IMR-90 (cell line): ENCODE data around the gene DCAF15. TPM values are rescaled to one million over a fixed set of nuclear protein-coding genes. Genes with fewer than 3 reads are reported as not detected.

Experiments
- ATAC-seq: fragments of 200-7000 bp; cut with Tn5 transposase; 2 replicates; pipeline ENCODE4 v1.9.1; 2020; ENCODE audit warnings: low read depth, mild to moderate bottlenecking, moderate library complexity
- BruUV-seq: library from RNA; stranded (reverse); fragments of 400-500 nt; replicated peaks from 2 replicates; lab custom pipeline; 2021; lab: Mats Ljungman, UMichigan
- CTCF ChIA-PET: fragments of 300-600 bp; formaldehyde crosslinking; extraction: SDS; loops from one replicate; lab custom pipeline; 2021; ENCODE audit warnings: antibody characterized with exemption; lab: Yijun Ruan, JAX
- POLR2A ChIA-PET: fragments of 300-600 bp; sonication (Branson Sonifier 250); formaldehyde crosslinking; loops from one replicate; lab custom pipeline; 2022; ENCODE audit warnings: antibody characterized with exemption; ENCODE audit not compliant: unreplicated experiment; lab: Charles Lee
- DNase-seq: peaks from one replicate; pipeline ENCODE4 v3.0.0; 2013
- H2AFZ ChIP-seq: replicated peaks from 2 replicates; pipeline ENCODE3; 2013; ENCODE audit warnings: low read length, mild to moderate bottlenecking; ENCODE audit not compliant: poor library complexity
- H2AK5ac ChIP-seq: 2 replicates; pipeline ENCODE4 v1.6.1; 2013; ENCODE audit warnings: low read depth, low read length, inconsistent platforms
- H2AK9ac ChIP-seq: replicated peaks from 2 replicates; pipeline ENCODE3; 2013; ENCODE audit warnings: mild to moderate bottlenecking, low read depth, low read length, moderate library complexity; ENCODE audit not compliant: poor library complexity
- H2BK120ac ChIP-seq: 2 replicates; pipeline ENCODE4 v1.6.1; 2013; ENCODE audit warnings: low read depth, low read length, inconsistent platforms
- H2BK15ac ChIP-seq: 3 replicates; pipeline ENCODE4 v1.6.1; 2013; ENCODE audit warnings: low read depth, low read length, inconsistent platforms
- H2BK20ac ChIP-seq: 2 replicates; pipeline ENCODE4 v1.6.1; 2013; ENCODE audit warnings: low read depth, mild to moderate bottlenecking, inconsistent platforms, low read length, moderate library complexity
- H2BK5ac ChIP-seq: 2 replicates; pipeline ENCODE4 v1.6.1; 2013; ENCODE audit warnings: mild to moderate bottlenecking, low read depth, low read length, inconsistent platforms; ENCODE audit not compliant: poor library complexity, severe bottlenecking
- H3K14ac ChIP-seq: replicated peaks from 2 replicates; pipeline ENCODE4 v1.6.1; 2013; ENCODE audit warnings: low read depth, low read length, inconsistent platforms
- H3K18ac ChIP-seq: 2 replicates; pipeline ENCODE4 v1.6.1; 2013; ENCODE audit warnings: low read depth, low read length, control low read depth
- H3K23ac ChIP-seq: 2 replicates; pipeline ENCODE4 v1.6.1; 2013; ENCODE audit warnings: low read depth, low read length, inconsistent platforms
- H3K27ac ChIP-seq: 2 replicates; pipeline ENCODE4 v1.5.1; 2013; ENCODE audit warnings: mild to moderate bottlenecking, control low read depth, low read length; ENCODE audit not compliant: insufficient read depth
- H3K27me3 ChIP-seq: 2 replicates; pipeline ENCODE4 v1.6.1; 2013; ENCODE audit warnings: low read length; ENCODE audit not compliant: control insufficient read depth, insufficient read depth
- H3K36me3 ChIP-seq: 2 replicates; pipeline ENCODE4 v1.6.1; 2013; ENCODE audit warnings: low read length, mixed read lengths; ENCODE audit not compliant: control insufficient read depth, insufficient read depth
- H3K4ac ChIP-seq: 2 replicates; pipeline ENCODE4 v1.6.1; 2013; ENCODE audit warnings: low read depth, low read length, inconsistent platforms
- H3K4me1 ChIP-seq: 2 replicates; pipeline ENCODE4 v1.6.1; 2013; ENCODE audit warnings: low read length, mixed read lengths; ENCODE audit not compliant: control insufficient read depth, insufficient read depth
- H3K4me2 ChIP-seq: 2 replicates; pipeline ENCODE4 v1.6.1; 2013; ENCODE audit warnings: low read depth, mild to moderate bottlenecking, control low read depth, low read length, moderate library complexity
- H3K4me3 ChIP-seq: 2 replicates; pipeline ENCODE4 v1.5.1; 2013; ENCODE audit warnings: low read depth, mild to moderate bottlenecking, control low read depth, low read length, moderate library complexity; ENCODE audit not compliant: insufficient read depth
- H3K56ac ChIP-seq: 2 replicates; pipeline ENCODE4 v1.6.1; 2013; ENCODE audit warnings: low read length, inconsistent platforms; ENCODE audit not compliant: insufficient read depth; ENCODE audit errors: extremely low read depth
- H3K79me1 ChIP-seq, 2 experiments: 2 replicates each; pipeline ENCODE4 v1.6.1; 2013; ENCODE audit warnings: low read length in 2 of 2, inconsistent platforms in 1 of 2, low read depth in 1 of 2
- H3K9ac ChIP-seq: 2 replicates; pipeline ENCODE4 v1.6.1; 2013; ENCODE audit warnings: low read depth, low read length, control low read depth
- H3K9me1 ChIP-seq: 2 replicates; pipeline ENCODE4 v1.6.1; 2013; ENCODE audit warnings: low read length, inconsistent platforms; ENCODE audit not compliant: insufficient read depth
- H3K9me3 ChIP-seq: 2 replicates; pipeline ENCODE4 v1.6.1; 2013; ENCODE audit warnings: low read length; ENCODE audit not compliant: control insufficient read depth, insufficient read depth
- H4K20me1 ChIP-seq: 2 replicates; pipeline ENCODE4 v1.6.1; 2013; ENCODE audit warnings: low read length, inconsistent platforms; ENCODE audit not compliant: insufficient read depth
- H4K5ac ChIP-seq: 2 replicates; pipeline ENCODE4 v1.6.1; 2013; ENCODE audit warnings: mild to moderate bottlenecking, low read depth, low read length, control low read depth
- H4K8ac ChIP-seq, 2 experiments: 2 replicates each; pipeline ENCODE4 v1.6.1; 2013; ENCODE audit warnings: low read depth in 2 of 2, low read length in 2 of 2, control low read depth in 1 of 2, inconsistent platforms in 1 of 2
- H4K91ac ChIP-seq: 2 replicates; pipeline ENCODE4 v1.6.1; 2013; ENCODE audit warnings: low read depth, low read length, inconsistent platforms; ENCODE audit not compliant: insufficient read depth
- CHD1 ChIP-seq: IDR thresholded peaks from 2 replicates; pipeline ENCODE4 v1.6.1; 2012; ENCODE audit warnings: low read depth, low read length, improper control_type of control experiment
- FOS ChIP-seq: fragments of 150-350 bp; IDR thresholded peaks from 2 replicates; pipeline ENCODE4 v1.6.1; 2016; ENCODE audit warnings: low read depth, low read length
- MAFK ChIP-seq: IDR thresholded peaks from 2 replicates; pipeline ENCODE4 v1.6.1; 2012; ENCODE audit warnings: low read depth, low read length, improper control_type of control experiment
- MAZ ChIP-seq: IDR thresholded peaks from 2 replicates; pipeline ENCODE4 v1.6.1; 2012; ENCODE audit warnings: low read depth, mild to moderate bottlenecking, low read length, improper control_type of control experiment, moderate library complexity, borderline replicate concordance
- MXI1 ChIP-seq: IDR thresholded peaks from 2 replicates; pipeline ENCODE4 v1.6.1; 2012; ENCODE audit warnings: low read depth, mild to moderate bottlenecking, low read length, moderate library complexity, borderline replicate concordance
- NFE2L2 ChIP-seq: fragments of 150-350 bp; IDR thresholded peaks from 2 replicates; pipeline ENCODE4 v1.6.1; 2016; ENCODE audit warnings: low read depth, mild to moderate bottlenecking, low read length
- POLR2A ChIP-seq: IDR thresholded peaks from 2 replicates; pipeline ENCODE4 v1.6.1; 2012; ENCODE audit warnings: mild to moderate bottlenecking, low read depth, low read length
- RAD21 ChIP-seq: IDR thresholded peaks from 2 replicates; pipeline ENCODE4 v1.6.1; 2012; ENCODE audit warnings: low read length, improper control_type of control experiment
- RCOR1 ChIP-seq: IDR thresholded peaks from 2 replicates; pipeline ENCODE4 v1.6.1; 2012; ENCODE audit warnings: mild to moderate bottlenecking, low read length, improper control_type of control experiment; ENCODE audit not compliant: insufficient replicate concordance
- RFX5 ChIP-seq: IDR thresholded peaks from 2 replicates; pipeline ENCODE4 v1.8.0; 2012; ENCODE audit warnings: low read depth, mild to moderate bottlenecking, low read length, moderate library complexity
- SMC3 ChIP-seq: fragments of 150-350 bp; IDR thresholded peaks from 2 replicates; pipeline ENCODE4 v1.6.1; 2016; ENCODE audit warnings: low read depth, mild to moderate bottlenecking, antibody characterized with exemption, low read length, moderate library complexity
- USF2 ChIP-seq: fragments of 150-350 bp; IDR thresholded peaks from 2 replicates; pipeline ENCODE4 v1.6.1; 2017; ENCODE audit warnings: mild to moderate bottlenecking, antibody characterized with exemption, low read length, low read depth
- WGBS, 2 experiments: methylation state at CpG; one replicate each; pipeline versions ENCODE4 v1.1.5 to v1.1.7; 2013; ENCODE audit warnings: missing lambda C conversion rate in 2 of 2; ENCODE audit not compliant: insufficient read length in 1 of 2; ENCODE audit errors: extremely low coverage in 2 of 2; 5-methylcytosine and 5-hydroxymethylcytosine counted together
- dilution Hi-C: fragments of 300-500 bp; cut with HindIII; formaldehyde crosslinking; loops from one replicate; pipeline ENCODE4 v1.14.3; 2018; ENCODE audit warnings: low sequenced_read_pairs; ENCODE audit not compliant: unreplicated experiment
- in situ Hi-C: fragments of 300-500 bp; cut with MboI; formaldehyde crosslinking; loops from 3 replicates; pipeline ENCODE4 v1.14.3; 2019; ENCODE audit warnings: low sequenced_read_pairs, inconsistent platforms, mixed read lengths
- intact Hi-C: fragments of 100-400 bp; cut with micrococcal nuclease; formaldehyde crosslinking; loops from 2 replicates; pipeline ENCODE4 v1.10.0; 2022
- polyA plus RNA-seq, 3 experiments: library from polyadenylated mRNA; depleted of rRNA; stranded (reverse); fragments of >200 nt; gene quantifications; 2 replicates each; pipeline ENCODE4 v1.2.3, GENCODE V29; 2012; ENCODE audit warnings: low replicate concordance in 1 of 3
- total RNA-seq: library from RNA; depleted of rRNA; stranded (reverse); fragments of >200 nt; gene quantifications from 2 replicates; pipeline ENCODE4 v1.2.3, GENCODE V29; 2012
- TF ChIP-seq, protein P1 (sequence below): conservative IDR thresholded peaks from 2 replicates; pipeline ENCODE4 v1.5.1; 2012; ENCODE audit warnings: mild to moderate bottlenecking, low read depth, low read length, improper control_type of control experiment
- TF ChIP-seq, protein P2 (sequence below): fragments of 150-350 bp; IDR thresholded peaks from 2 replicates; pipeline ENCODE4 v1.6.1; 2016; ENCODE audit warnings: low read depth, mild to moderate bottlenecking, low read length, moderate library complexity, borderline replicate concordance

Gene DCAF15
- total and polyA plus RNA-seq, 2 of the 4 experiments (the other 2 are of a cell fraction): 6.8 to 31.0 TPM

DNA sequence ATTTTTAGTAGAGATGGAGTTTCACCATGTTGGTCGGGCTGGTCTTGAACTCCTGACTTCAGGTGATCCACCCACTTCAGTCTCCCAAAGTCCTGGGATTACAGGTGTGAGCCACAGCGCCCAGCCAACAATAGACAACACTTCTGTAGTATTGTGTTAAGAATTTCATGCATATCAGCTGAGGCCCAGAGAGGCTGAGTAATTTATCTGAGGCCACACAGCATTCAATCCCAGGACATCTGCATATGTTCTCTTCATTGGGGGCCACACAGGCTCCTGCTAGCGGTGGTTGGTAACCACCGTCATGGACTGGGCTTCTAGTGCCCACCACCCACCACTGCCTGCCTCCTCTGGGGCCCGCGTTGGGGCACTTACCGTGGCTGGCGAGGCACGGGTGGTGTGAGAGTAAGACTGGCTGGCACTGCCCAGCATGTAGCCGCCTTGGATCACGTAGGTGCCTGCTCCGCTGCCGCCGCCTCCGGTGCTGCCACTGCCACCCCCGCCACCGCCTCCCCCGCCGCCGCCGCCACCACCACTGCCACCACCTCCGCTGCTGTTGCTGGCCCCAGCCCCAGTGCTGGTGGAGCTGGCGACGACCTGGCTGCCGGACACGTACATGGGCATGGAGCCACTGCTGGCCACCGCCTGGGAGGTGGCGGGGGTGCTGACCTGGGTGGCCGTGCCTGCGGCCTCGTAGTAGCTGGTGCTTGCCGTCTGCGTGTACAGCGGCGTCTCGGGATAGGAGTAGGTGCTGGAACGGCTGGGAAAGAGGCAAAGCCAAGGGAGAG is 20.3 kb downstream of the DCAF15 start:
- H2AK9ac ChIP-seq: no peak overlapping the region
- no peaks in the 10 kb centered on the region for H3K9me1 ChIP-seq
- H3K18ac ChIP-seq: no peak overlapping the region
- H3K36me3 ChIP-seq: peaks cover 26% of the 10 kb centered on the region; the same call in 1 of the 2 replicates
- H3K27me3 ChIP-seq: no peaks in the 10 kb centered on the region
- no TSS peak for BruUV-seq
- H3K23ac ChIP-seq: no peak overlapping the region
- no peak overlapping the region for H3K4me3 ChIP-seq
- H4K91ac ChIP-seq: no peak overlapping the region
- no peaks in the 10 kb centered on the region for H3K79me1 ChIP-seq
- H2BK120ac ChIP-seq: no peak overlapping the region
- H3K14ac ChIP-seq: no peak overlapping the region
- TF ChIP-seq RAD21 (no peak), MXI1 (no peak), POLR2A (no peak), FOS (no peak), RCOR1 (no peak), CHD1 (no peak), NFE2L2 (no peak), USF2 (no peak), SMC3 (no peak), MAZ (no peak), RFX5 (no peak), MAFK (no peak)
- TF ChIP-seq, protein P1, sequence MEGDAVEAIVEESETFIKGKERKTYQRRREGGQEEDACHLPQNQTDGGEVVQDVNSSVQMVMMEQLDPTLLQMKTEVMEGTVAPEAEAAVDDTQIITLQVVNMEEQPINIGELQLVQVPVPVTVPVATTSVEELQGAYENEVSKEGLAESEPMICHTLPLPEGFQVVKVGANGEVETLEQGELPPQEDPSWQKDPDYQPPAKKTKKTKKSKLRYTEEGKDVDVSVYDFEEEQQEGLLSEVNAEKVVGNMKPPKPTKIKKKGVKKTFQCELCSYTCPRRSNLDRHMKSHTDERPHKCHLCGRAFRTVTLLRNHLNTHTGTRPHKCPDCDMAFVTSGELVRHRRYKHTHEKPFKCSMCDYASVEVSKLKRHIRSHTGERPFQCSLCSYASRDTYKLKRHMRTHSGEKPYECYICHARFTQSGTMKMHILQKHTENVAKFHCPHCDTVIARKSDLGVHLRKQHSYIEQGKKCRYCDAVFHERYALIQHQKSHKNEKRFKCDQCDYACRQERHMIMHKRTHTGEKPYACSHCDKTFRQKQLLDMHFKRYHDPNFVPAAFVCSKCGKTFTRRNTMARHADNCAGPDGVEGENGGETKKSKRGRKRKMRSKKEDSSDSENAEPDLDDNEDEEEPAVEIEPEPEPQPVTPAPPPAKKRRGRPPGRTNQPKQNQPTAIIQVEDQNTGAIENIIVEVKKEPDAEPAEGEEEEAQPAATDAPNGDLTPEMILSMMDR: no peak
- TF ChIP-seq, protein P2, sequence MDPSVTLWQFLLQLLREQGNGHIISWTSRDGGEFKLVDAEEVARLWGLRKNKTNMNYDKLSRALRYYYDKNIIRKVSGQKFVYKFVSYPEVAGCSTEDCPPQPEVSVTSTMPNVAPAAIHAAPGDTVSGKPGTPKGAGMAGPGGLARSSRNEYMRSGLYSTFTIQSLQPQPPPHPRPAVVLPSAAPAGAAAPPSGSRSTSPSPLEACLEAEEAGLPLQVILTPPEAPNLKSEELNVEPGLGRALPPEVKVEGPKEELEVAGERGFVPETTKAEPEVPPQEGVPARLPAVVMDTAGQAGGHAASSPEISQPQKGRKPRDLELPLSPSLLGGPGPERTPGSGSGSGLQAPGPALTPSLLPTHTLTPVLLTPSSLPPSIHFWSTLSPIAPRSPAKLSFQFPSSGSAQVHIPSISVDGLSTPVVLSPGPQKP: no peak
- no peak overlapping the region for H2AK5ac ChIP-seq
- dilution Hi-C loops (no loop called here), in situ Hi-C loops (no loop called here), intact Hi-C loops (no loop called here)
- H4K5ac ChIP-seq: no peak overlapping the region
- no peak overlapping the region for H2AFZ ChIP-seq
- no peak overlapping the region for H3K9ac ChIP-seq
- DNase-seq (no peak), ATAC-seq (no peak)
- no peaks in the 10 kb centered on the region for H3K9me3 ChIP-seq
- ChIA-PET CTCF (no interaction called here), POLR2A (no interaction called here)
- no peaks in the 10 kb centered on the region; the same call in 1 of the 2 replicates for H4K20me1 ChIP-seq
- H3K27ac ChIP-seq: no peak overlapping the region
- no peak overlapping the region for H2BK20ac ChIP-seq
- H3K4me1 ChIP-seq: no peaks in the 10 kb centered on the region
- 97% methylated on average over 14 of the region's 37 CpGs; no CpG with 5 or more reads in 1 of the 2 experiments for WGBS, 2 experiments
- H2BK15ac ChIP-seq: no peak overlapping the region
- no peak overlapping the region for H3K56ac ChIP-seq
- no peak overlapping the region for H3K4me2 ChIP-seq
- H2BK5ac ChIP-seq: no peak overlapping the region
- no peak overlapping the region for H4K8ac ChIP-seq
- no peak overlapping the region for H3K4ac ChIP-seq
